Fibroblast of lung (primary cell): ENCODE results near the gene MTREX. TPM values are rescaled to one million over a fixed set of nuclear protein-coding genes. Genes with fewer than 3 reads are reported as not detected.

Experiments
- DNase-seq, 2 donors: peaks; one replicate each; pipeline versions ENCODE4 v3.0.0 to v3.0.0-alpha.2; 2010; ENCODE audit warnings: low read depth in 2 of 2
- H2AFZ ChIP-seq: 2 replicates; pipeline ENCODE4 v1.5.1; 2012; ENCODE audit warnings: low read length, control low read depth, inconsistent platforms
- H3K27ac ChIP-seq: 2 replicates; pipeline ENCODE4 v1.5.1; 2011; ENCODE audit warnings: low read length, control low read depth; ENCODE audit not compliant: insufficient read depth
- H3K27me3 ChIP-seq: 2 replicates; pipeline ENCODE4 v1.5.1; 2011; ENCODE audit warnings: mild to moderate bottlenecking, low read length; ENCODE audit not compliant: control insufficient read depth, insufficient read depth
- H3K36me3 ChIP-seq: 2 replicates; pipeline ENCODE4 v1.5.1; 2011; ENCODE audit warnings: low read length; ENCODE audit not compliant: control insufficient read depth, insufficient read depth
- H3K4me1 ChIP-seq: 2 replicates; pipeline ENCODE4 v1.5.1; 2011; ENCODE audit warnings: low read length; ENCODE audit not compliant: control insufficient read depth, insufficient read depth; ENCODE audit errors: extremely low read depth
- H3K4me2 ChIP-seq: 2 replicates; pipeline ENCODE4 v1.5.1; 2011; ENCODE audit warnings: low read length, control low read depth; ENCODE audit not compliant: insufficient read depth; ENCODE audit errors: extremely low read depth
- H3K4me3 ChIP-seq, 4 experiments: fragments of 200-600 bp in 1 of 4; sonication (generic) in 1 of 4; replicated peaks in 1 of 4; 2 replicates each; pipeline ENCODE4 v1.5.1; 2011 to 2016; ENCODE audit warnings: low read length in 4 of 4, low read depth in 3 of 4, mild to moderate bottlenecking in 3 of 4, control low read depth in 2 of 4, inconsistent platforms in 1 of 4, mixed read lengths in 1 of 4; ENCODE audit not compliant: insufficient read depth in 1 of 4; ENCODE audit errors: control extremely low read depth in 1 of 4
- H3K79me2 ChIP-seq: 2 replicates; pipeline ENCODE4 v1.5.1; 2012; ENCODE audit warnings: mild to moderate bottlenecking, low read length, inconsistent platforms; ENCODE audit not compliant: control insufficient read depth, insufficient read depth
- H3K9ac ChIP-seq: 2 replicates; pipeline ENCODE4 v1.5.1; 2011; ENCODE audit warnings: mild to moderate bottlenecking, low read length, control low read depth; ENCODE audit not compliant: insufficient read depth
- H3K9me3 ChIP-seq: 2 replicates; pipeline ENCODE4 v1.5.1; 2012; ENCODE audit warnings: low read depth, low read length; ENCODE audit not compliant: control insufficient read depth, insufficient read depth
- H4K20me1 ChIP-seq: 2 replicates; pipeline ENCODE4 v1.5.1; 2011; ENCODE audit warnings: low read length; ENCODE audit not compliant: control insufficient read depth, insufficient read depth; ENCODE audit errors: extremely low read depth
- EZH2 ChIP-seq: IDR thresholded peaks from 2 replicates; pipeline ENCODE4 v1.5.1; 2012; ENCODE audit warnings: low read length, control low read depth, mild to moderate bottlenecking; ENCODE audit errors: missing control alignments
- polyA plus RNA-seq, 2 donors: library from polyadenylated mRNA; depleted of rRNA in 1 of 2; stranded (reverse) in 1 of 2; unstranded in 1 of 2; fragments of >200 nt; gene quantifications; 2 replicates each; pipeline ENCODE4 v1.2.1, GENCODE V29; 2011 to 2012; ENCODE audit warnings: missing spikeins in 1 of 2
- total RNA-seq: library from RNA; depleted of rRNA; stranded (reverse); fragments of >200 nt; gene quantifications from 2 replicates; pipeline ENCODE4 v1.2.1, GENCODE V29; 2014
- TF ChIP-seq, protein P1 (sequence below), 2 donors: IDR thresholded peaks in 1 of 2; conservative IDR thresholded peaks in 1 of 2; 1 replicate in 1 of 2; 2 replicates in 1 of 2; pipeline ENCODE4 v1.5.1; 2011 to 2012; ENCODE audit warnings: low read length in 2 of 2, control low read depth in 1 of 2, inconsistent platforms in 1 of 2, low read depth in 1 of 2, mild to moderate bottlenecking in 1 of 2

The MTREX gene
- total and polyA plus RNA-seq, 2 donors (not counting 1 experiment from before 2014, with no cell fraction given), result 54.1 to 85.7 TPM

- DNase-seq, result no peak
- TF ChIP-seq, protein P1, sequence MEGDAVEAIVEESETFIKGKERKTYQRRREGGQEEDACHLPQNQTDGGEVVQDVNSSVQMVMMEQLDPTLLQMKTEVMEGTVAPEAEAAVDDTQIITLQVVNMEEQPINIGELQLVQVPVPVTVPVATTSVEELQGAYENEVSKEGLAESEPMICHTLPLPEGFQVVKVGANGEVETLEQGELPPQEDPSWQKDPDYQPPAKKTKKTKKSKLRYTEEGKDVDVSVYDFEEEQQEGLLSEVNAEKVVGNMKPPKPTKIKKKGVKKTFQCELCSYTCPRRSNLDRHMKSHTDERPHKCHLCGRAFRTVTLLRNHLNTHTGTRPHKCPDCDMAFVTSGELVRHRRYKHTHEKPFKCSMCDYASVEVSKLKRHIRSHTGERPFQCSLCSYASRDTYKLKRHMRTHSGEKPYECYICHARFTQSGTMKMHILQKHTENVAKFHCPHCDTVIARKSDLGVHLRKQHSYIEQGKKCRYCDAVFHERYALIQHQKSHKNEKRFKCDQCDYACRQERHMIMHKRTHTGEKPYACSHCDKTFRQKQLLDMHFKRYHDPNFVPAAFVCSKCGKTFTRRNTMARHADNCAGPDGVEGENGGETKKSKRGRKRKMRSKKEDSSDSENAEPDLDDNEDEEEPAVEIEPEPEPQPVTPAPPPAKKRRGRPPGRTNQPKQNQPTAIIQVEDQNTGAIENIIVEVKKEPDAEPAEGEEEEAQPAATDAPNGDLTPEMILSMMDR (conservative IDR thresholded peaks at IDR 0.05 in 1 of 2, IDR thresholded peaks at IDR 0.05 in 1 of 2; ENCODE audit: low read depth in 1 of 2, low read length in 2 of 2), result no peak
- no peak for TF ChIP-seq EZH2
- Histone ChIP-seq H3K9ac (no peak overlapping the region), H3K4me1 (no peaks in the 10 kb centered on the region), H4K20me1 (no peaks in the 10 kb centered on the region), H3K4me2 (no peak overlapping the region), H3K9me3 (no peaks in the 10 kb centered on the region), H3K27me3 (no peaks in the 10 kb centered on the region), H3K36me3 (peaks cover 4% of the 10 kb centered on the region), H2AFZ (no peak overlapping the region), H3K4me3 (no peak overlapping the region), H3K79me2 (no peaks in the 10 kb centered on the region), H3K27ac (no peak overlapping the region)
These were observed 75.5 kb downstream of the MTREX start for GRCh38 chr5:55383254-55383653.

GRCh38 chr5:55384072-55384471 is 76.3 kb downstream of the MTREX start:
- no peak overlapping the region for H2AFZ ChIP-seq
- DNase-seq, result no peak
- H3K9me3 ChIP-seq, result no peaks in the 10 kb centered on the region
- H4K20me1 ChIP-seq, result no peaks in the 10 kb centered on the region
- no peak overlapping the region for H3K27ac ChIP-seq
- no peaks in the 10 kb centered on the region for H3K27me3 ChIP-seq
- no peak overlapping the region for H3K4me3 ChIP-seq
- TF ChIP-seq, protein P1 (conservative IDR thresholded peaks at IDR 0.05 in 1 of 2, IDR thresholded peaks at IDR 0.05 in 1 of 2; ENCODE audit: low read depth in 1 of 2, low read length in 2 of 2), result no peak
- TF ChIP-seq EZH2, result no peak
- no peak overlapping the region for H3K9ac ChIP-seq
- H3K4me2 ChIP-seq, result no peak overlapping the region
- H3K36me3 ChIP-seq, result peaks cover 4% of the 10 kb centered on the region
- H3K4me1 ChIP-seq, result no peaks in the 10 kb centered on the region
- no peaks in the 10 kb centered on the region for H3K79me2 ChIP-seq

DNA sequence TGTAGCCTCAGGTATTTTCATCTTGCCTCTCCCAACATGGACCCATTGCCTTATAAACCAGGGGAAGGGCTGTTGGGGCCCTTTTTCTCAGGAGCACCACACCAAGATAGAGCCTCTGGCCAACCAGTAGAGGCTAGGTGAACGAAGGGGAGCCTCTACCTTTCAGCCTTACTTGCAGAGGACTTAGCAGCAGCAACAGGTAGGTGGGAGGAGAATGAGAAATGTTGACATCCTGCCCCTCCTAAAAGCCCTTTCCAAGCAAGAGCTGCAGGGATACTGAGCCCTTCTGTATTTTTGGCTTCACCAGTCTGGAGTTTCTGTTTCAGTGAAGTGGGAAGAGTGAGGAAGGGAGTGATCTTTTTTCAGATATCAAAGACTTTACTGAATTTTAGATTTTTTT is 77.4 kb downstream of the MTREX start:
- H3K4me2 ChIP-seq, result no peak overlapping the region
- DNase-seq, result no peak
- no peaks in the 10 kb centered on the region for H3K79me2 ChIP-seq
- H3K27ac ChIP-seq, result no peak overlapping the region
- no peak for TF ChIP-seq EZH2
- TF ChIP-seq, protein P1 (conservative IDR thresholded peaks at IDR 0.05 in 1 of 2, IDR thresholded peaks at IDR 0.05 in 1 of 2; ENCODE audit: low read depth in 1 of 2, low read length in 2 of 2), result no peak
- no peaks in the 10 kb centered on the region for H4K20me1 ChIP-seq
- peaks cover 2% of the 10 kb centered on the region for H3K36me3 ChIP-seq
- no peak overlapping the region for H2AFZ ChIP-seq
- H3K9me3 ChIP-seq, result no peaks in the 10 kb centered on the region
- H3K4me3 ChIP-seq, result no peak overlapping the region
- H3K27me3 ChIP-seq, result no peaks in the 10 kb centered on the region
- H3K4me1 ChIP-seq, result no peaks in the 10 kb centered on the region
- H3K9ac ChIP-seq, result no peak overlapping the region
